Stimulated activated CD4-positive, alpha-beta T cell treated with anti-CD3 and anti-CD28 coated beads, TNF-alpha, amount 100 ng/mL, for 4 hours (primary cell): ENCODE results near the gene BMPR1B.

ENCODE experiments used
- DNase-seq, 3 experiments: peaks; one replicate each; pipeline ENCODE4 v3.0.0-alpha.2; 2020; ENCODE audit warnings: low read depth in 3 of 3

BMPR1B gene

DNA sequence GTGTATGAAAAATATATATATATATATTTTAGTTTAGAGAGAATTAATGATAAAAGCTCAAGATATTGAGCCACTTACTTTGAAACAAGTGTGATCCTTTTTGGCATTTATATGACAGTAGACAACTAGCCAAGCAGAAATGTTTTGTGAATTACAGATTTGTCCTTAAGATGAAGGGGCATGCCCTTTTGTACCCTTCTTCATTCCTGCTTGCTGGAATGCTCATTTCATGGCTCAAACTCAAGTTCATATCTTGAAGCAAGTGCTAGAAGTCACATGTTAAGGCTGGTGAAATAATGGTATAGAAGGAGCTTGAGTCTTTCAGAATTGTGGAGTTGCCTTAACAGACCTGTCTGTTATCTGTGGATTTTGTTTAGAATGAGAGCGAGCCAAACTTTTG, 203.0 kb downstream of the BMPR1B start:
- no peak for DNase-seq

DNA sequence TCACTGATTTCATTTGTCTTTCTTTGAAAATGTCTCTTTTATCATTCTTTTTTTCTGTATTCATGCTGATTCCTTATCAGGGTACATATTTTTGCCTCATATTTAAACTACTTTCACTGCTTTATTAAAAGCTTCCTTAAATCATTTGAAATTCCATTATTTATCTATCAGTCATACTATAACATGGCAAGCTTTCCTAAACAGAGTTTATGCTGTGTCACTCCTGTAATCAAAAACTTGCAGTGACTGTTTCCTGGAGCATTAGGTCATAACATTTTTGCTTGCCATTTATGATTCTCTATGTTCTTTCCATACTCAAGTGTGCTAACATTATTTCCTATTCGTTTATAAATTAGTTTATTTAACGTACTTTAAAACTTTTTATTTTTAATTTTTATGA, 203.7 kb downstream of the BMPR1B start:
- no peak for DNase-seq

DNA sequence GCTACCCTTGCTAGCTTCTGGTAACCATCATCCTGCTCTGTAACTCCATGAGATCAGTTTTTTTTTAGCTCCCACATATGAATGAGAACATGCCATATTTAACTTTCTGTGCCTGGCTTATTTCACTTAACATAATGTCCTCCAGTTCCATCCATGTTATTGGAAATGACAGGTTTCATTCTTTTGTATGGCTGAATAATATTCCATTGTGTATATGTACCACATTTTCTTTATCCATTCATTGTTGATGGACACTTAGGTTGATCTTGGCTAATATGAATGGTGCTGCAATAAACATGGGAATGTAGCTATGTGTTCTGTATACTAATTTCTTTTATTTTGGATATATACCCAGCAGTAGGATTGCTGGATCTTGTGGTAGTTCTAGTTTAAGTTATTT, 204.7 kb downstream of the BMPR1B start:
- no peak for DNase-seq

DNA sequence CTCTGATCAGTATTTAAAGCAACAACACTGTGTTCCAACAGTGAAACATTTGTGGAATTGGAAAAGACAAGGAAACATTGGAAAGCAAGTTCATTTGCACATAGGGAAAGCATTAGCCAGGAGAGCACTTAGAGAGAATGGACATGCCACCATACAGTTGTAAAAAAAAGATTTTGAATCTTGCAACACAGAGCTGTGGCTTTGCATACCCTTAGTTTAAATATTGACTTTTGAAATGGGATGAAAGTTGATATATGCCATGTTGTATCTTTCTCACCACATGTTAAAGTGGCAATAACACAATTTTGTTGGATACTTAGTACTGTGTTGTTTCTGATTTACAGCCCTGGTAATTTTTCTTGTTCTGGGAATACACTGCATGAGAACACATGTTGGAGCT, 208.1 kb downstream of the BMPR1B start:
- no peak for DNase-seq

DNA sequence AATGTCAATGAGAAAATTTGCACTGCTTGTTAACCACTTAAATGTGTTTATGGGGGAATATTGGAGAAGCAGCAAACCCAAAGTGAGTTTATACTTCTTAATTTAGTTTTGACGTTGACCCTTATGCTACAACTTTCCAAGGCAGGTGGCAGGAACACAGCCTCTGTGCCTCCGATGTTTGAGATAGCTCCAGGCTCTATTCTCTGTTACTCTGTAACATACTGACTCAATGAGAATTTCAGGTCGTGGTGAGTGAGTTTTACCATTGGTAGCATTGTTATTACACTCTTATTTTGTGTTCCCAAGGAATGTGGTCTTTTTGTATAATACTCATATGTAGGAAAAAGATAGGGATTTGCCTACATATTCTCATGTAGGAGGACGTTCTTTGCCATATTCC, 210.7 kb downstream of the BMPR1B start:
- no peak for DNase-seq

DNA sequence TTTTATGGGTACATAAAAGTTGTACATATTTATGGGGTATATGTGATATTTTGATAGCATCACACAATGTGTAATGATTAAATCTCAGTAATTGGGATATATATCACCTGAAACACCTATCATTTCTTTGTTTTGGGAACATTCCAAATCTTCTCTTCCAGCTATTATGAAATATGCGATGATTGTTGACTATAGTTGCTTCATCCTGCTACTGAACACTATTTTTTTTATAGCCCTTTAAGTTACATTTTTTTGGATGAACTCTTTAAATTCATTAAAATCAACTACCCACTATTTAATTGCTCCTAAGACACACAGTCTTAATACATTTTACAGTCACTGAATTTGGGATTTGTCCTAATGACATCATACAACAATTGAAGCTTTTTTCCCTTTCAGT, 212.9 kb downstream of the BMPR1B start:
- DNase-seq: no peak

DNA sequence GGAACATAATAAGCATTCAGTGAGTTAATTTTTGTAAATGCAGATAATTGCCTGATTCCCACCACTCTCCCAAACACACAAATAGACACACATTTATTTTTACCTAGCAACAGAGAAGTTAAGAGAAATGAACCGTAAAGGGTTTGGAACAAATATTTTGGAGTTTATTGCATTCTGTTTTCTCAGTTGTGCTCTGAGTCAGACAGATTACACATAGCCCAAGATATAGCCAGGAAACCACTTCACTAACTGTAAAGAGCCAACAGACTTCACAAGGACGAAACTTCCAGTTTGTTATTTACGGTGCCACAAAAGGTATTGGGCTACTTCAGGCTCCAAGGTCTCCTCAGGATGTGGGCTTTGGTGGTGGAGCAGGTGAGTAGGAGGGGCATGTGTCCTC, 217.0 kb downstream of the BMPR1B start:
- DNase-seq: no peak

DNA sequence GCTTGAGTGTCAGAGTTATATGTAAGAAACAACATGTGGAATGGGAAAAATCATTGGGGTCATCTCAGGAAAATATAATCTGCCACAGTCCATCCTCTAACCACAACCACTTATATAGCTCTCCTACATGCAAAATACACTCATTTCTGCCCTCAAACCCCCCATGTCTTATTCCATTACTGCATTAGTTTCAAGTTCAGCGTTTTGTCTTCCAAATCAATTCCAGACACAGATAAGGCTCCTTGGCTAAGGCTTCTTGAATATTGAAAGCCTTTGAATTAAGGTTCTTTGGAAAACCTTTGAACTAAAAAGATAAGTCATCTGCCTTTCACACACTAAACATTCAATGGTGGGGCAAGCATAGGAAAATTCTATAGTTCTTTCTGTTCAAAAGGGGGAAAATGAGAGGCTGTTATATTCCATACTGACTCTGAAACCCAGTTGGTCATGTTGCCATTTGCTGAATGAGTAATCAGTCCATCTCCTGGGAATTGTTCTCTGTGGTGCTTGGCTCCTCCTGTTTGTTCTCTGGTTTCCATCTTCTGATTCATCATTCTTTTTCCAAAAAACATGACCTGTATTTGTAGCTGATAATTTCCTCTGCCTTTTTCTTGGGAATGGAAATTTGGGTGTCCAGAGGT, 218.7 kb downstream of the BMPR1B start:
- no peak for DNase-seq

DNA sequence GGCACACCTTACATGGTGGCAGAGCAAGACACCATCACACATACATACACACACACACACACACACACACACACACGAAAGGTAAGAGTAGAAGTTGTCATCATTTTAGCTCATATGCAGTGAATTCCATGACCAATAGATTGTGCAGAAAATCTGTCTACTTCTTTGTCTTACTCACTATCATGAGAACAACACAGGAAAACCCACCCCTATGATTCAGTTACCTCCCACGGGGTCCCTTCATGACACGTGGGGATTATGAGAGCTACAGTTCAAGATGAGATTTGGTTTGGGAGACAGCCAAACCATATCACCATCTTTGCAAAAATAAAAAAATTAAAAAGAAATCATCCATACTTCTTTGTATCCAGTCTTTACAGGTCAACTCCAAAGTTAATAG, 221.1 kb downstream of the BMPR1B start:
- DNase-seq: no peak

DNA sequence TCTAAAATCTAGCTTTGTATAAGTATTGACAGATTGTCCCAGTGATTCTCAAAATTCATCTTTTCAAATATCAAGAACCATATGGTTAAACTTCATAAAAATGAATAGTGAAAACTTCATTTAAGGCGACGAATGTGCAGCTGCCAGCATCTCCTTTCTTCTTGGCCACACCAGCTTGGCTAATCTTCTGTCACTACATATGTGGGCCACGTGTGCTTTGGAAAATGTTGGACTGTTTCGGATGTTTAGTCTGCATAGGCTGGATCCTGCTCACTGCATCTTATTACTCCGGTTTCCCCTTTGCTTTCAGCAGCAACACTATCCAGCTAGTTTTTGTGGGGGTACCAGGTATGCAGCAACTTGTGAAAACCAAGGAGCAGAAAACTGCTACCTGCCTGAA, 221.9 kb downstream of the BMPR1B start:
- DNase-seq: no peak

DNA sequence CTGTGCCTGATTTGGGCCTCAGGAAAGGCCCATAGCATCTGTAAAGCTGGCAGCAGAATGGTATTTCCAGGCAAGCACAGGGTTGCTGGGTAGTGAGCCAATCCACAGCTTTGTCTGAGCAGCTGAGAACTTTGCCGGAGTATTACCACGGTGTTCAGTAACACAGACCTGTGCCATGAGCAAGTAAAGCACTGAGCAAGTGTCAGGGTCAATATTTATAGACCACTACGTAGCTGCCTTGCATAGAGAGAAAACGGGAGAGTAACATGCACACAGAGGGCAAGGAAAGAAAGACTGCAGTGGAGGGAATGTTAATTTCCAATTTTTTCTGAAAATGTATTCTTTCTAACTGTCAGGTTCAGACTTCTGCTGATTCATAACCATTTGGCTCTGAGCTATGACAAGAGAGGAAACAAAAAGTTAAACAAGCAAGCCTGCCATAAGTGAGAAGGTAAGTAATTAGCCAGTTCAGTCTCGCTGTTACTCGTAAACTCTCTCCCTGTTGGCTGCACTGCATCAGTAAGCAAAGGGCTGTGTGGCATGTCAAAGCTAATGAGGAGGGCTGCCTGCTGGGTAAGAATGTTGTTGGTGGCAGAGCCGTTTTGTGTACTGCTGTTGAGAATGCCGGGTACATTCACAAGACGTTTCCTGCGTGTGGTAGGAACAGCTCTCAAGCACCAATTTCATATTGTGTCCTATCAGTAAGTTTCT, 238.1 kb downstream of the BMPR1B start:
- no peak for DNase-seq

DNA sequence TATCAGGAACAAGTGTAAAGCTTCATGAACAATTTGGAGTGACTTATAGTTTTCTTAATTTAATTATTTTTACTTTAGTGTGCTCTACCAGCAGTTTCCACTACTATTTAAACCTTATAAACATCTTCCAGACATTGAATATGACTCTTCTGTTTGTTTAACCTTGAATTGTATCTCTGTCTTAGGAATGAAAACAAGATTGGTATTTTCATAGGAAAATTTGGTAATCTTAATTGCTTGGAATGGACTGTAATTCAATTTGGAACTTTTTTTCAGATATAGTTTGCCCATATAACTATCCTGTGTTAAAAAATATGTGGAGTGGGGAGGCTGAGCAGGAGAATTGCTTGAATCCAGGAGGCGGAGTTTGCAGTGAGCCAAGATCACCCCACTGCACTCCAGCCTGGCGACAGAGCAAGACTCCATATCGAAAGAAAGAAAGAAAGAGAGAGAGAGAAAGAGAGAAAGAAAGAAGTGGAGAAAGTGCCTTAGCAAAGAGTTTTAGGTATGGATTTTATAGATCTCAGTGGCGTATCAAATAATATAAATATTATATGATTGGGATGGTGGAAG, 242.4 kb downstream of the BMPR1B start:
- DNase-seq: no peak

DNA sequence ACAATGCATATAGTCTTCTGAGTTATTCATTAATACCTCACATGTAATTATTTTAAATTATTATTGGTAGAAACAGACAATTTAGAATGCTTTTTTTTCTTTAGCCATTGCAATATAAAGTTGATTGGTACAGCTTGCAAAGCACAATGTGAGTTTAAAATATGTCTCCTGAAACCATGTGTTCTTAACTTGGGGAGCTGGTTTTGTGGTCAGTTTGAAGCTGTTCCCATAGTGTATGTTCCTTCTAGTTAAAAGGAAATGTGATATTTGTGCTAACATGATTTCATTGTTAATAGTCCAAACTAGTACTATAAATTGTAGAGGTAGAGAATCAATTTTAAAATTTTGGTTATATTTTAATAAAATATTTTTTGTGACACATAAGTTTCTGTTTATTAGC, 247.2 kb downstream of the BMPR1B start:
- DNase-seq: no peak

DNA sequence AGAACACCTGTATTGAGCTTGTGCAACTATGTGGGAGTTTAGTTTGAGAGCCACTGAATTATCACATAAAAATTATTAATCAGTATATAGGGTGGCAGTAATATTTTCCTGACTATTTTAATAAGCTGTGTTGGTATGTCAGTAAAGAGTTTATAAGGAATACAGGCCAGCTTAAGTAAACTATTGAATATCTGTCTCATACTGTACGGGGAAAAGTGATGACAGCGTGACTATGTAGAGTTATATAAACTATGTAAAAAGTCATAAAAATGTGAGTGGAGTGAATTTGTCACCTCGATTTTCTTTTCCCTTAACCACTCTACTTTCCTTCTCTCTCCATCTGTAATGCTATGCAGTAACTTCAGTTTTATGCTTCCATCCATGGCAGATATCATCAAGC, 250.2 kb downstream of the BMPR1B start:
- DNase-seq: no peak

DNA sequence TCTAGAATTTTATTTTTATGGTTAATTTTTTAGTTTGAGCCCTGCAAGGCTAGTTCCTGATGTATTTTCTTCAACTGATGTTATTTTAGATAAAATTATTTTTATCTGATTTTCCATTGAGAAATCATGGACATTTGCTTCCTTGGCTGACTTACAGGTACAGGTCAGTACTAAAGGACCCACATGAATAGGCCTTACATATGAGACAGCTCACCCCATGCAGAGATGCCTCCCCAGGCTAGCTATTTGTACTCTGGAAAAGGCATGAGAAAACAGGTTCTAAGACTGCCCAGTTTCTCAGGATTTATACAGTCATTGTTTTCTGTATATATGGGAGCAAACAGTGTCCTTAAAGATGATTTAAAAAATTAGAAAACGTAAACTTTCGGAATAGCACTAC, 255.5 kb downstream of the BMPR1B start:
- no peak for DNase-seq

DNA sequence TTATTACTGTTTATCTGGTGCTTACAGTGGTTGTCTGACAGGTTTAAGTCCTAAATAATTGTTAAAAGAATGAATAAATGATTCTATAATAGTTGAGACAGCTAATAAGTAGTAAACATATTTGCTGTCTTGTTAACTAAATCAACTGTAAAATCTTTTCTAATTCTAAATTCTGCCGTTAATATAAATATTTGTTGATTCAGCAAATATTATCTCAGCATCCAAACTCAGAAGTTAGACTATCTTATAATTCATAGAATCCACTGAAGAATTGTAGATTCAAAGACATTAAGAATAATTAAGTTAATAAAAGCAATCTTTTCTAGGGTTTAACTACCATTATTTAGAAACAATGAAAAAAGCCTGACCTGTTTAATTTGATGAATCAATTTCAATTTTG, 256.3 kb downstream of the BMPR1B start:
- DNase-seq: no peak

DNA sequence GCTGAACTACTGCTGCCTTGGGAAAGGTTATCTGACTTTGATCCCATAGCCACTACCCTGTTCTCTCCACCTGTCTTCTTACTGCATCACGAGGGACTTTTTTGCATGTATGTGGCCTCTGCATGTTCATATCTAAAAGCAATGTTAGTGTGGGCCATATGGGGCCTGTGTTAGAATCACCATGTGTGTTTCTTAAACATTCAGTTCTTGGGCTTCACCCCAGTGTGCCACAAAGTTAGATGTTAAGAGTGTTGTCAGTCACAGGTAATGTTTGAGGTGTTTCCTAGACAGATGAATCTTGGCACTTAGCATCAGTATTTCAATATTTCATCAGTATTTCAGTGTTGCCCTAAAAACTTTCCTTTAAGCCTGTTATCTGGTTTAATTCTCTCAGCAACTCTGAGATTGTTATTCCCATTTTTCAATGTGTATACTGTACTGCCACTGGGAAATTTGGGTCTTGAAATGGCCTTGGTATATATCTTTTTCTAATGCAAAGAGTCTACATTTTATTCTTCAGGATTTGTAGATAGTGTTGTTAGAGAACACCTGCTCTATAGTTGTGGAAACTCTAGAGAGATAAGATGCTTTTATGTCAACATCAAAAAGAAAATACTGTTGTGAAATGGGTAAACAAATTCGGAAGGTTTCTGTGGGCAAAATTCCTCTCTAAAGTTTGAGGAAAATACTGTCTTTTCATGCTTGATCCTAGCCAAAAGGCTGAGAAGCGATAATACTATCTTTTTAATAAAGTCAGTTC, 259.7 kb downstream of the BMPR1B start:
- no peak for DNase-seq

DNA sequence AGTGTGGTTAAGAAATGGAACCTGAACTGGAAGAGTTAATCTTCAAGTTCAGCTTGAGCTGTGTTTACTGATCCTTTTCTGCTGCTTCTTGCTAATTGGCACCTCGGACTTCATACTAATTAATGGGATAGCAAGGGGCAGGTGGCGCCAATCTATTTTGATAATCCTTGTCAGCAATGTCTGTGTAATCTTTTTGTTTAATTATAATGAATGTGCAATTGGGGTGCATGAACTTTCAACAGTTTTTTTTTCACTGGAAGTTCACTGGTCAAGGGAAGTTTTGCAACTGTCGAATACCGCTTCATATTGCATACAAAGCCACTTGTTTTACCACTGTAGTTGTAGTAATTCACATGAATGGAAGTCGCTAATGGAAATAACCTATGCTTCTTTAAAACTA, 261.0 kb downstream of the BMPR1B start:
- DNase-seq: no peak

DNA sequence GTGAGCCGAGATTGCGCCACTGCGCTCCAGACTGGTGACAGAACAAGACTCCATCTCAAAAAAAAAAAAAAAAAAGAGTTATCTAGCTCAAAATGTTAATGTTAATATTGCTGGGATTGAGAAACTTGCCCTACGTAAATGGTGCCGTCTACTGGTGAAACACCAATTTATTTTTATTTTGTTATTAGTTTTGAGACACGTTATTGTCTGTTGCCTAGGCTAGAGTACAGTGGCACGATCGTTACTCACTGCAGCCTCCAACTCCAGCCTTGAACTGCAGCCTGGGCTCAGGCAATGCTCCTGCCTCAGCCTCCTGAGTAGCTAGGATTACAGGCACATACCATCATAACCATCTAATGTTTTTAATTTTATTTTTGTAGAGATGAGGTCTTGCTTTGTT, 262.8 kb downstream of the BMPR1B start:
- no peak for DNase-seq

DNA sequence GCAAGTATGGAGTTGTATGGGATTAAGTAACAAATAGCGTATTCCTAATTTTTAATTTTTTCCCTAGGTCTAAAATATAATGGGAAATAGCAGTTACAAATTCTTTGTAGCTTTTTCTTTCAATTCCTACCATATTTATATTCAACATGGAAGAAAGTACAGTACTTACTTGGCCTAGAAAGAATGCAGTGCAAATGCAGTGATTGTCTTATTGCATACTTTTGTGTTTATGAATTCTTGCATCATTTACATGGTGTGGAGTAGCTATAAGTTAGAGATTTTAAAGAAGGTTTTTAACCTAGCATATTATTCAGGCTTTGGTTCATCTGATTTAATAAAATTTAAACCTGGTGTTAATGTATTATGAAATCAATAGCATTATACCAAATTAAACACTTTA, 263.3 kb downstream of the BMPR1B start:
- DNase-seq: no peak

DNA sequence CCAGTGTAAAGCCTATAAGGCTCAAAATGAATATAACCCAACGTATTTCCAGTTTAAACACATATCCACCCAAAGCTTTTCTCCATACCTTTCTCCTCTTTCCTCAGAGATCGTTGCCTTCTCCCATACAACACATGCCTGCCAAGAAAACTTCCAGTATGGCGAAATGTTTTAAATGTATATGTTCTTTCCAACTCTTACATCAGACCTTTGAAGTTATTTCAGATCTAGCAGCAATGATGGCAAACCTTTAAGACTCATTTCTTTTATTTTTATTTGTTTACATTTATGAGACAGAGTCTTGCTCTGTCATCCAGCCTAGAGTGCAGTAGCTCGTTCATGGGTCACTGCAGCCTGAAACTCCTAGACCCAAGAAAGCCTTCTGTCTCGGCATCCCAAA, 265.4 kb downstream of the BMPR1B start:
- no peak for DNase-seq

DNA sequence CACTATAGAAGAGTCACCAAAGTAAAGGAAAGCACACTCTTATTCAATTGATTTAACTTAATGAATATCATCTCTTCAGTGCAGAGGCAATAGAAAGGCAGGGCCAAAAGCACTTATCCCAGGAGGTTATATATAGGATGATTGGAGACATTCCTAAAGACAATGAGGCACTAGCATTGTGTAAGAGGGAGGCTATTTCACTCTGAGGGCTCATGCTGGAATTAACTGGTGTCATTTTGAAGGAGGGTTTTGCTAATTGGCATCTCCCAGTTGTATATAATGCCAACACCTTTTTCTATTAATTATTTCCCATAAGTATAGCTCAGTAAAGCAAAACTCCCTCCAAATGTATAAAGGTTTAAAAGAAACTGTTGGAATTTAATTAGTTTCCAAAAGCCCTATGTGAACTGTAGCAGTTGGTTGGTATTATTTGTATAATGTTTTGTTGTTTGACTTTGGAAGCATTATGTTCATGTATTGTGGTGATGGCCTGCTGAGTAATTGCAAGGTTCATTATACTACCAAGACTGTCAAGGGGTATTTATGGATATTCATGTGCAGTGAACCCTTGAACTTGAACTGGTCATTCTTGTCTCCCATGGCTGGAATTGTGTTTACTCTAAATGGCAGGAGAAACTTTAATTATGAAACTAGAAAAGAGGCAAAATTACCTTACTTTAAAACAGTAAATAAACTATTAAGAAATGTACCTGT, 270.3 kb downstream of the BMPR1B start:
- DNase-seq: no peak
